Fibroblast of skin of back (primary cell): ENCODE results near the gene SREBF2. TPM values are rescaled to one million over a fixed set of nuclear protein-coding genes. Genes with fewer than 3 reads are reported as not detected.

ENCODE experiments used
- DNase-seq: peaks from one replicate; pipeline ENCODE4 v3.0.0-alpha.2; 2013
- polyA plus RNA-seq, 2 experiments: library from polyadenylated mRNA; unstranded; fragments of 120-200 nt; gene quantifications; one replicate each; pipeline ENCODE4 v1.2.1, GENCODE V29; 2013; ENCODE audit not compliant: insufficient read length in 2 of 2

SREBF2 gene
- 42.2 TPM for polyA plus RNA-seq (2013, experiment 1 of 2; ENCODE audit: insufficient read length)
- polyA plus RNA-seq (2013, experiment 2 of 2; ENCODE audit: insufficient read length), result 60.5 TPM

DNA sequence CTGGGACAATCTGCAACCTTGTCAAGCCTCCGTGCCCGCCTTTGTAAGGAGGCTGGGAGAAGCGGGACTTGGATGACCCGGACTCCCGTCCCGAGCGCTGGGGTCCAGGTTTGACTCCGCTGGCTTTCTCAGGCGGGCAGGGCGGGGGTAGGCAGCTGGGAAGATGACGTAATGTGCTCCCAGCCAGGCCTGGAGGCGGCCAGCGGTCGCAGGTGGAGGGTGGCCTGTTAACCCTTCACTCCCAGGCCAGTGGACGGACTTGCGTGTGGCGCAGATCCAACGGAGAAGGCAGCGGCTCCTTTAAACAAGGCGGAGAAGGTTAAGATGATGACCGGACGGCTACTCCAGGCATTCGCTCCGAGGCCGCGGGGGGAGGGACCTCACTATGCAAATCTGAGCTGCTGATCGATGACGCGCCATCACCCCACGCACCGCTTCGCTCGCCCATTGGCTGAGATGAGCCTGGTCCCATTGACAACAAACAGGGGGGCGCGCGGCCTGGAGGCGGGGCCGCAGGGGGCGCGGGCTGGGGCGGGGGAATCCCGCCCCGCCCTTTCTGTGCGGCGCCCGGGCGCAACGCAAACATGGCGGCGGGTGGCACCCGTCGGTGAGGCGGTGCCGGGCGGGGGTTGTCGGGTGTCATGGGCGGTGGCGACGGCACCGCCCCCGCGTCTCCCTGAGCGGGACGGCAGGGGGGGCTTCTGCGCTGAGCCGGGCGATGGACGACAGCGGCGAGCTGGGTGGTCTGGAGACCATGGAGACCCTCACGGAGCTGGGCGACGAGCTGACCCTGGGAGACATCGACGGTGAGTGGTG, at the start of gene SREBF2:
Gene SREBF2, plus strand, starts transcription at position 553 of the 816 bp plus-strand sequence. Its CDS starts 166 bp downstream, at position 719.
- DNase-seq, result peak; percentile 100

- no peak for DNase-seq
Observed at GRCh38 chr22:41787331-41787730, 45.6 kb upstream of the SREBF2 start.

- DNase-seq, result no peak
Observed at GRCh38 chr22:41793871-41794270, 39.0 kb upstream of the SREBF2 start.

- no peak for DNase-seq
Observed at GRCh38 chr22:41798736-41799135, 34.2 kb upstream of the SREBF2 start.

- DNase-seq, result peak; percentile 23
Observed at GRCh38 chr22:41799486-41800347, 33.2 kb upstream of the SREBF2 start.

GRCh38 chr22:41800348-41801146, 32.4 kb upstream of the SREBF2 start, which contains the start of gene CCDC134:
TSS of gene CCDC134 (plus strand) at chr22:41800679. CDS start at chr22:41808891, 8,212 bp downstream.
- peak; percentile 88 for DNase-seq

GRCh38 chr22:41801147-41801819, 31.6 kb upstream of the SREBF2 start:
- no peak for DNase-seq

- DNase-seq, result no peak
Observed at GRCh38 chr22:41801886-41802285, 31.0 kb upstream of the SREBF2 start.

GRCh38 chr22:41805639-41806038, 27.3 kb upstream of the SREBF2 start:
- no peak for DNase-seq

- no peak for DNase-seq
Observed at GRCh38 chr22:41808400-41808799, 24.5 kb upstream of the SREBF2 start.

DNA sequence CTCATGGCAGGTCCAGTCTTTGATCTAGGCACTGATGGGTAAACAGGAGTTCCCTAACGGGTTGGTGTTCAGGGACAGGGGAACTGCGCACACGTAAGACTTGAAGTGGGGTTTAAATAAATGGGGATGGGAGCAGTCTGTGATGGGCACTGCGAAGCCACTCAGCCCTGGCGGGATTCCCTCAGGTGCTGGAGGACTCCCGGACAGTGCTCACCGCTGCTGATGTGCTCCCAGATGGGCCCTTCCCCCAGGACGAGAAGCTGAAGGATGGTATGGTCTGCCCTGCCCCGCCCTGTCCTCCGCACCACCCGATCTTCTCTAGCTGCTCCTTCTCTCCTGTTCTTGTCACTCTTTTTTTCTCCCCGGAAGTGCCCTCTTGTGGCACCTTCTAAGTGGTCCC, 22.9 kb upstream of the SREBF2 start:
- DNase-seq, result no peak

DNA sequence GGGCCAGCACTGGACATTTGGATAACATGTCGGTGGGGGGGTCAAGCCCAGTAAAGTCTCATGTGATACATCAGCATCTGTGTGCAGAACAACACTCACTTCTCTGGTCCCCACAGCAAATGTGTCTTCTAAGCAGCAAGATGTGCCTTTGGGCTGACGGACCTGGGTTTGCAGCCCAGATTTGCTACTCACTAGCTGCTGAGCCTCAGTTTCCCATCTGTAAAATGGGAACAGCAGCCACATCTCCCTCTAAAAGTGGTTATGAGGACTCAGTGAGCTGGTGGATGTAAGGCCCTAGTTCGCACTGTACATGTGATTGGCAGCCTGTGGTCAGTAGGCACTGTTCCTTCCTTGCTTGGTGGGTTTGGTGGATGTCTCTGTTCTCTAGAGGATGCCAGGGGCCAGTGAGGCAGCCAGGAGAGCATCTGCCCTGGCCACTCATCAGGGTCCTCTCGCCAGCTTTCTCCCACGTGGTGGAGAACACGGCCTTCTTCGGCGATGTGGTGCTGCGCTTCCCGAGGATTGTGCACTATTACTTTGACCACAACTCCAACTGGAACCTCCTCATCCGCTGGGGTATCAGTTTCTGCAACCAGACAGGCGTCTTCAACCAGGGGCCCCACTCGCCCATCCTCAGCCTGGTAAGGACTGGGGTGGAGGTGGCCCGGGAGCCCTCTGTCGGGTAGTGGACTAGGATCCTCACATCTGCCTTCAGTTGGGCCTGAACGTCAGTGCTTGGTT, 19.9 kb upstream of the SREBF2 start:
- no peak for DNase-seq

GRCh38 chr22:41813726-41814410, 19.0 kb upstream of the SREBF2 start:
- no peak for DNase-seq

- DNase-seq, result no peak
Observed at GRCh38 chr22:41815716-41816115, 17.2 kb upstream of the SREBF2 start.

DNA sequence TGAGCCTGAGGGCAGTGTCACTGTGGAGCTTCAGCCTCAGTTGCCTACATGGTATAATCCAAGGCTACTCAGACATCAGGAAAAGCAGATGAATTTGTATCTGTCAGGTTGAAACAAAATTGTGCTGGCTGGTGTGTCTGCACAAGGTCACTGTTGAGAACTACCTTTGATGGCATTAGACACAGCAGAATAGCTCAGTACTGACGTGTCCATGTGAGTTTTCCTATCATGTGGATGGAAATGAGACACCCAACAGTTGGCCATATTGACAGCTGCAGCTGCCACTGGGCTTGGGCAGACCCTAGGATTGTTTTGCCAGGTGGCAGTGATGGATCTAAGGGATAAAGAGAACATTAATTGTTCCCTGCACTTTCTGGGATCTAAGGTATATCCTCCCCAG, 16.7 kb upstream of the SREBF2 start:
- no peak for DNase-seq

GRCh38 chr22:41816871-41817270, 16.0 kb upstream of the SREBF2 start:
- no peak for DNase-seq

GRCh38 chr22:41818011-41818410, 14.9 kb upstream of the SREBF2 start:
- DNase-seq, result no peak

DNA sequence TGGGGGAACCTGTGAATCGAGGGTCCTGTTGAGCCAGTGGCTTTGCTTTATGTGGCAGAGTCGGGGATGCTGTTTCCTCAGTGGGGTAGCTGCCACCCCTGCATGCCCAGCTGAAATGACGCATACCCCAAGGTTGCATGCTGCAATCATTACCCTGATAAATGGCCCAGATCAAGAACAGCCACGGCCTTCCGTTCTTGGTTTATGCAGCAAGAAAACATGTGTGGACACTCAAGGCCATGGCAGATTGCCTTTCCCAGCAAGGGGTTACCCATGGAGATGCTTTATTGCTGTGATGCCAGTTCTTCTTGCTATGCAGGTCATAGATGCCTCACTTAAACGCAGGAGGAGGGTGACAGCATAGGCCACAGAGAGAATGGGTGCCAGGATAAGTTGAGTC, 14.3 kb upstream of the SREBF2 start:
- no peak for DNase-seq

DNA sequence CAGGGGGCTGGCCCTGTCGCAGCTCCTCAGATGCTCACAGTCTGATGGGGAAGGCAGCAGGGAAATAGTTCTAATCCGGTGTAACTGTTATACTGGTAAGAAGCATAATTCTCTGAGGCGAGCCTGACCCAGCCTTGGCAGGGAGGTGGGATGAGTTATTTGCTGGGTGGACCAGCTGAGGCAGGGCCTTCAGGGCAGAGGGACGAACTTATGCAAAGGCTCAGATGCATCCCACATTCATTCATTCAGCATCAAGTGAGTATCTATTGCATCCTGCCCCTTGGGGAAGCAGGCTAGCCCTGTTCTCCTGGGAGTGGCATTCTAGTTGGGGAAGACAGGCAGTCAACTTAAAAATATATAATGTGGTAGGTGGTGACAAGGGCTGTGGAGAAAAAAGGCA, 13.6 kb upstream of the SREBF2 start:
- DNase-seq, result no peak

GRCh38 chr22:41820447-41820846, 12.5 kb upstream of the SREBF2 start:
- no peak for DNase-seq
